PFSK-1 (cell line): ENCODE results near the gene AADACL4.

Experiments
- REST ChIP-seq, 2 experiments: IDR thresholded peaks; 2 replicates each; pipeline versions ENCODE4 v1.6.1 to v1.8.0; 2011 to 2012; ENCODE audit warnings: low read depth in 2 of 2, low read length in 2 of 2, control low read depth in 1 of 2, inconsistent platforms in 1 of 2, mild to moderate bottlenecking in 1 of 2, moderate library complexity in 1 of 2; ENCODE audit not compliant: insufficient read depth in 1 of 2
- SIN3A ChIP-seq: IDR thresholded peaks from 2 replicates; pipeline ENCODE4 v1.6.1; 2012; ENCODE audit warnings: mild to moderate bottlenecking, low read length, moderate library complexity, borderline replicate concordance; ENCODE audit not compliant: insufficient read depth
- TAF1 ChIP-seq: IDR thresholded peaks from 2 replicates; pipeline ENCODE4 v1.6.1; 2012; ENCODE audit warnings: low read length, control low read depth, borderline replicate concordance; ENCODE audit not compliant: insufficient read depth

- no peak for TF ChIP-seq REST (IDR thresholded peaks at IDR 0.05; ENCODE audit: insufficient read depth in 1 of 2, low read depth in 2 of 2, low read length in 2 of 2)
- no peak for TF ChIP-seq SIN3A
- TF ChIP-seq TAF1 = no peak
Observed at GRCh38 chr1:12674358-12674757, 30.5 kb downstream of the AADACL4 start.
